ENCODE data around the gene MAP2K5. TPM values are rescaled to one million over a fixed set of nuclear protein-coding genes. Genes with fewer than 3 reads are reported as not detected.

Gene MAP2K5
- total RNA-seq, 1 experiment from 2014 or later = 13.9 TPM

DNA sequence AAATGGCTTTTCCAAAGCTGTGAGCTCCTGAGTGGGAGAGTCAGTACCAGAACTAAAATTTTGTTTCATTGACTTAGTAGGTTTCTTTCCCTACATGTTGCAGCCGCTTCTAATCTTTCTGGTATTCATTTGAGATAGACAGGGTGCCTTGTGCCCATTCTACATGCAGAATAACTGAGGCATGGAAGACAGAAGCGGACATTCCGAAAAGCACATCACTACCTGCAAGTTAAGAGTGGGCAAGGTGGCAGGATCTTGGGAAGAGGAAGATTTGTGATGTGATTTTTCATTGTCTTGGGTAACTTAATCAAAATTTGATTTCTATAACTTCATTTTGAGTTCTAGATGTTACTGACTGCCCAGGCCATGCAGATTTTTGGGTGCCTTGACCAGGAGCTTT lies 2.0 kb downstream of the MAP2K5 start:
- Histone ChIP-seq H3K27ac (no peak overlapping the region), H3K9me3 (replicated peaks) (no peaks in the 10 kb centered on the region), H3K27me3 (no peaks in the 10 kb centered on the region), H3K4me3 (no peak overlapping the region), H3K36me3 (no peaks in the 10 kb centered on the region), H3K4me1 (peaks cover 14% of the 10 kb centered on the region)
- no peak for DNase-seq

DNA sequence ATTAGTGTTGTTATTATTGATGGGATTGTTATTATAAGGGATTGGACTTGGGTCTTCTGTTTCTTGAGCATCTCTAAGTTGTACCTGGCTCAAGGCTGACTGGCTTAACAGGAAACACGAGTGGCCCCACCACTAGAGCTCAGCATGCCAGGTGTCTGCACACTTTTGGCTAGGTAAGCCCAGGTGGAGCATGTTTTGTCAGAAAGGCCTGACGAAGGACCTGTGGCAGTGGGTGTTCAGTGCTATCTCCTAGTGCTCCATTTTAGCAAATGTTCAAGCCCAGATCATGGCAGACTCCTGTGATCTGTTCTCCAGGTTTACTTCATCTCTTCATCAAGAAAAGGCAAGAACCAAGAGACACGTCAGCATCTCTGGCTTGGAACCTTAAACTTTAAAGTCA lies 3.4 kb downstream of the MAP2K5 start:
- H3K36me3 ChIP-seq = no peaks in the 10 kb centered on the region; the same call in 1 of the 2 replicates
- H3K9me3 ChIP-seq (replicated peaks) = no peaks in the 10 kb centered on the region
- DNase-seq = no peak
- H3K27ac ChIP-seq = no peak overlapping the region
- H3K4me1 ChIP-seq = peaks cover 24% of the 10 kb centered on the region
- H3K27me3 ChIP-seq = no peaks in the 10 kb centered on the region
- no peak overlapping the region for H3K4me3 ChIP-seq

DNA sequence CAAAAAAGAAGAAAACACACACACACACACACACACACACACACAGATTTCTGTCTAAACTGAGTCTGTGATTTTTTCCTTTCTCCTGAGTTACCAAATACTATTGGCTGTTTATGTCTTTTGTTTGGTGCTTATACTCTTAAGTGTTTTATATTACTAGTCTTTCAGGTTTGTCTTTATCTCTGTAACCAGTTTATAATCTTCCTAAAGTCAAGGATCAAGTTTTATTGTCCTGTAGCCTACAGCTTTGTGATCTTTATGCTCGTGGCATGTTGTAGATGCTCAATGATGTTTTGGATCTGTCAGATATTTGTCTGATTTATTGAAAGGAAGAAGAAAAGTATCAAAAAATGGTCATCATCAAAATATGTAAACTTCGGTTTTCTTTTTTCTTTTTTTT lies 4.6 kb downstream of the MAP2K5 start:
- H3K27ac ChIP-seq = no peak overlapping the region
- H3K9me3 ChIP-seq (replicated peaks) = no peaks in the 10 kb centered on the region
- no peak overlapping the region for H3K4me3 ChIP-seq
- peaks cover 24% of the 10 kb centered on the region for H3K4me1 ChIP-seq
- H3K27me3 ChIP-seq = no peaks in the 10 kb centered on the region
- peaks cover 4% of the 10 kb centered on the region for H3K36me3 ChIP-seq
- DNase-seq = no peak

DNA sequence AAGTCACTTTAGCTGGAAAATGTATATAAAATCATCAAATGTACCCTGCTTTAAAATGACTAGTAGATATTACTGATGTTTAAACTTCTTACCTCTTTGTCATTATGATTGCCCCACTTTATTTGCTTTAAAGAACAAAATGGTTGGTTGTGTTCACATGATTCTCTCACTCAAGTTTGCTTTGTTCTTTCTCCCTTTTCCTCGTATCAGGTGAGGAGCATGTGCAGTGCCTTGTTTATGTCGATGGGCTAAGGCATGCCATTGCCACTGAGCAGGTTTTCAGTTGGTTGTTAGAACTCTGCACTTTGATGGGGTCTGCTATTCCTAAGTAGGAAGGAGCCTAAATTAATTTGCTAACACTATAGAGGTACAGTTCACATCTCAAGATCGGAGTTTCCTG lies 5.3 kb downstream of the MAP2K5 start:
- no peak overlapping the region for H3K27ac ChIP-seq

DNA sequence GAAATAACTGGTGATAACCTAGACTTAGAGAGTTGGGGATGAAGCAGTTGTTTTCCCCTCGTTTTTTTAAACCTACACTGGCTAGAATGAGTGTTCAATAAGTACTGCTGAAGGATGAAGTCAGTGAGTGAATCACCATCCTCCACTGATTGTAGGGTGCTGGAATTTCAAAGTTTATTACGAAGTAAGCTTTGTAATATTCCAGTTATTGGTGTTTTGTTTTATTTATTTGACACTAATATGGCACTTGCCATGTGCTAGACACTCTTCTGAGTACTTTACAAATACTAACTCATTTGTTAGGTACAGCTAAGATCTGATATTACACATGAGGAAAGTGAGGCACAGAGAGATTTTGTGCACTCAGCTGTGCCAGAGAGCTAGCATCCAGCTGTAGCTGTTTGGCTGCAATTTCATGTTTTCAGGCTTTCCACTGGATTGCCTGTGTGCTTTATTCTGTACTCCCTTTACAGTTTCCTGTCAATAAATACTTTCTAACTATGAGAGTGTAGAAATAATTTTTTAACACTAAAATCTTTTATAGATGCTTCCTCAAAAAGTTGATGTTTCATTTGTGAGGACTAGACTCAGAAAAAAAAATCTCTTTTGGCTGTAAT lies 5.8 kb downstream of the MAP2K5 start:
- H3K4me1 ChIP-seq = peaks cover 22% of the 10 kb centered on the region
- no peak for DNase-seq
- peaks cover 5% of the 10 kb centered on the region for H3K36me3 ChIP-seq
- H3K27ac ChIP-seq = no peak overlapping the region
- H3K4me3 ChIP-seq = no peak overlapping the region
- H3K9me3 ChIP-seq (replicated peaks) = 0 out of 2 replicates have a peak, but pooled peaks cover 2% of the 10 kb centered on the region
- no peaks in the 10 kb centered on the region for H3K27me3 ChIP-seq

More for the DNA sequence above, 5.3 kb downstream of the MAP2K5 start:
- H3K36me3 ChIP-seq = peaks cover 5% of the 10 kb centered on the region
- peaks cover 24% of the 10 kb centered on the region for H3K4me1 ChIP-seq
- no peak overlapping the region for H3K4me3 ChIP-seq
- DNase-seq = no peak
- 0 out of 2 replicates have a peak, but pooled peaks cover under 1% of the 10 kb centered on the region for H3K9me3 ChIP-seq (replicated peaks)
- no peaks in the 10 kb centered on the region for H3K27me3 ChIP-seq

DNA sequence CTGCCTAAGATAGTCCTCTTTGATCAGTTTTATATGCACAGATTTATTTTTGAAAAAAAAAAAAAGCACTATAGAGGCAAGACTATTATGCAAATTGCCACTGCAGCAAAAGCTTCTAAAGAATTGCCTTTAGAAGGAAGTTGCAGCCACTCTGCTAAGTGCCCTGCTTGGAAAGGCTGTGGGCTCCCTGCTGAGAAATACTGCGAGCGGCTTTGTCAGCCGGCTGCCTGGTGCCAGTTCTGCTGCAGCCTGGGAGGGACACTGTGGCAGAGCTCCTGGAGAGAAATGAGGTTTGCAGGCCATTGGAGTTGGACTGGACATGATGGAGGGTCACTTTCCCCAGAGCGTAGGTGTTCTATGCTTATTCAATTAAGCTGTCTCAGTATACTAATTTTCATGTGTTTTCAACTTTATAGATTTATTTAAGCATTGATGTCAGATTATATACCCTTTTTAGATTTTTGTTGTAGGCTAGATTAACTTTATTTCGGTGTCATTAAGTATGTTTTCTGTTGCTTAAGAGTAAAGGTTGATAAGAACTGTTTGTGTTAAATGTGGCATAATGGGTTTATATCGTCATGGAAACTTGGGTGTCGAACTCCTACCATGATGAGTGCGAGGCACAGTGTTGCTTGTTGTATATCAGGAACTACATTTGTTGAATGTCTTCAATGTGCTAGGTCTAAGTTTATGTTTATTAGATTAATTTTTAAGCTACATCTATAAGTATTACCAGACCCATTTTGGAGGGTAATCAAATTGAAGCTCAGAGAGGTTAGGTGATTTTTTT lies 6.6 kb downstream of the MAP2K5 start:
- Histone ChIP-seq H3K27ac (peak overlapping the region; percentile 5; the same call in 1 of the 2 replicates), H3K9me3 (replicated peaks) (0 out of 2 replicates have a peak, but pooled peaks cover 2% of the 10 kb centered on the region), H3K4me3 (no peak overlapping the region), H3K36me3 (peaks cover 5% of the 10 kb centered on the region), H3K27me3 (no peaks in the 10 kb centered on the region), H3K4me1 (peaks cover 16% of the 10 kb centered on the region)
- peak; percentile 43 to 59 for DNase-seq

DNA sequence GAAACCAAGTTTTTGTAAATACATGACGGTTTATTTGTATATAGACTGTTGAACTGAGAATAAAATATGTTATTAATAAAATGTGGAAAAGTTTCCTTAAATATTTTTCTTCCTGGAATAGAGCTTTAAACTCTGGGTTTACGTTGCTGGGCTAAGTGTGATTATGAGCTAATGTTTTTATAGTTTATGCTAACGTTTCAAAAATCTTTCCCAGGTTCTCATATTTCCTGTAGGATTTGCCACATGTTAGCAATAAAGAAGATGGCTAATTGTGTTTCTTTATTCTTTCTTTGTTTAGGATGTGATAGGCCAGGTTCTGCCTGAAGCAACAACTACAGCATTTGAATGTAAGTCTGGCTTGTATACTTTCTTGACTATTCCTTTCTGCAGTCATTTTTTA lies 7.2 kb downstream of the MAP2K5 start:
- H3K36me3 ChIP-seq = peaks cover 5% of the 10 kb centered on the region
- peak in 1 of 2 experiments; percentile 33 for DNase-seq
- peak overlapping the region; percentile 5; the same call in 1 of the 2 replicates for H3K27ac ChIP-seq

DNA sequence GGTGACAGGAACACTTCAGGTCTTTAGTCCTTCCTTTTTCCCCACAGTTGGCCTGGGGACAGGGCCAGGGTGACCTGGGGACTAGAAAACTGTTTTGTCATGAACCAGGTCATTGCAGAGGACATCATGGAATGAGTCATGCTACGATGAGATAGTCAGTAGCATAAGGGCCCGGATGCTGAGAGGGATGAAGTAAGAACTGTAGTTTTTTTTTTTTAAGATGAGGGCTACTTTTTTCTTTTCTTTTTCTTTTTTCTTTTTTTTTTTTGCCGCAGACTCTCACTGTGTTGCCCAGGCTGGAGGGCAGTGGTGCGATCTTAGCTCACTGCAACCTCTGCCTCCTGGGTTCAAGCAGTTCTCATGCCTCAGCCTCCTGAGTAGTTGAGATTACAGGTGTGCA lies 8.0 kb downstream of the MAP2K5 start:
- Histone ChIP-seq H3K4me3 (no peak overlapping the region), H3K9me3 (replicated peaks) (0 out of 2 replicates have a peak, but pooled peaks cover 2% of the 10 kb centered on the region), H3K36me3 (peaks cover 5% of the 10 kb centered on the region), H3K27ac (peak overlapping the region; percentile 5; the same call in 1 of the 2 replicates), H3K27me3 (no peaks in the 10 kb centered on the region), H3K4me1 (peaks cover 16% of the 10 kb centered on the region)
- no peak for DNase-seq

More for the DNA sequence above, 7.2 kb downstream of the MAP2K5 start:
- H3K4me3 ChIP-seq = no peak overlapping the region
- peaks cover 16% of the 10 kb centered on the region for H3K4me1 ChIP-seq
- H3K9me3 ChIP-seq (replicated peaks) = 0 out of 2 replicates have a peak, but pooled peaks cover 2% of the 10 kb centered on the region
- no peaks in the 10 kb centered on the region for H3K27me3 ChIP-seq

DNA sequence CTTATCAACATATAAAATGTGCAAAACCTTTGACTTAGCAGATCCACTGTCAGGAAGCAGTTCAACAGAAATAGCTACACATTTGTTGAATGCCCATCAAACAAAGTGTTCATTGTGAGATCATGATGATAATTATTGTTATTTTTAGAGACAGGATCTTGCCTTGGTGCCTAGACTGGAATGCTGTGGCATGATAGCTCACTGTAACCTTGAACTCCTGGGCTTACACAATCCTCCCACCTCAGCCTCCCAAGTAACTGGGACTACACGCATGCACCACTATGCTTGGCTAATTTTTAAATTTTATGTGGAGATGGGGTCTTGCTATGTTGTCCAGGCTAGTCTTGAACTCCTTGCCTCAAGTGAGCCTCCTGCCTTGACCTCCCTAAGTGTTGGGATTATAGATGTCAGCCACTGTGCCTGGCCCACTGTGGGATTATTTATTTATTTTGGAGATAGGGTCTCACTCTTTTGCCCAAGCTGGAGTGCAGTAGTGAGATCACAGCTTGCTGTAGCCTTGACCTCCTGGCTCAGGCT lies 8.8 kb downstream of the MAP2K5 start:
- Histone ChIP-seq H3K27me3 (no peaks in the 10 kb centered on the region), H3K9me3 (replicated peaks) (0 out of 2 replicates have a peak, but pooled peaks cover 5% of the 10 kb centered on the region), H3K4me1 (peaks cover 16% of the 10 kb centered on the region), H3K4me3 (no peak overlapping the region), H3K36me3 (peaks cover 5% of the 10 kb centered on the region), H3K27ac (no peak overlapping the region)
- no peak for DNase-seq

DNA sequence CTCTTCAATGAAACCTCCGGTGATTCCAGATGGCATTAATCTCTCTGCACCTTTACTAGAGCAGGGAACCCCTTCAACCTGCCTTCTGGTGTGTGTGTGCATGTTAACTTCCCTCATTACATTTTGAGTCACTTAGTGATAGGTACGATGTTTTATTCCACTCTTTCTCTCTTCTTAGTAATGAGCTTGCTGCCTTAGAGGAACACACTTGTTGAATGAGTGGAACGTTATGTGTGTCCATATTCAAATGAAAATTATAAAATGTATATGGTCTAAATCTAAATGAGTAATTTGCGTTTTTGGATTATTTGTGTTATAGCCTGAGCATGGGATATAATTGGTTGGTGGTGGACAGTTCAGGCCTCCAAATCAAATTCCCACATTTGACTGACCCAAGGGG lies 12.1 kb downstream of the MAP2K5 start:
- H3K36me3 ChIP-seq = peaks cover 5% of the 10 kb centered on the region
- no peak overlapping the region for H3K4me3 ChIP-seq
- peaks cover 9% of the 10 kb centered on the region for H3K4me1 ChIP-seq
- 0 out of 2 replicates have a peak, but pooled peaks cover 5% of the 10 kb centered on the region for H3K9me3 ChIP-seq (replicated peaks)
- DNase-seq = no peak
- H3K27me3 ChIP-seq = no peaks in the 10 kb centered on the region
- H3K27ac ChIP-seq = no peak overlapping the region

DNA sequence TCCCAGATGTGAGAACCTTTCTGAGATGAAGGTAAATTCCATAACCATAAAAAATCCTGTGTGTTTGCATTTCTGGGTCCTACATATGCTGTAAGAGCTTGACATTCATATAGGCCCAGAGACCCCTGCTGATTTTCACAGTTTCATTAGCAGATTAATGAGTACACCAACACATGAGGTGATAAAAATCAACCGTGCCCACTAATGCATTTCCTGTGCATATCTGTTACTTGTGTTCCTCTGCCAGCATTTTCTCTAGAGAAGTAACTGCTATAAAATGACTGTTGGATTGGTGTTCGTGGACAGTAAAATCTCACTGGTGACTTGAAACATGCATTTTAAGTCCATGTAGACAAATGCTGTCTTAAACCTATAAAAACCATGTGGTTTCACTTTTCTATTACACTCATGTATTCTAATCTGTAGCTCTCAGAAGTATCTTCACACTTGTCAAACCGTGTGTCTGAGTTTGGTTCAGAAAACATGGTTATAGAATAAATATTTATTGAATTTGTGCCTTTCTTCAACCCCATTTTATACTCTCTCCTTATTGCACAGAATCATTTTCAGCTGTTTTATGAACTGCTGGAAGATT lies 14.6 kb downstream of the MAP2K5 start:
- Histone ChIP-seq H3K4me1 (no peaks in the 10 kb centered on the region), H3K27ac (no peak overlapping the region), H3K4me3 (no peak overlapping the region)

DNA sequence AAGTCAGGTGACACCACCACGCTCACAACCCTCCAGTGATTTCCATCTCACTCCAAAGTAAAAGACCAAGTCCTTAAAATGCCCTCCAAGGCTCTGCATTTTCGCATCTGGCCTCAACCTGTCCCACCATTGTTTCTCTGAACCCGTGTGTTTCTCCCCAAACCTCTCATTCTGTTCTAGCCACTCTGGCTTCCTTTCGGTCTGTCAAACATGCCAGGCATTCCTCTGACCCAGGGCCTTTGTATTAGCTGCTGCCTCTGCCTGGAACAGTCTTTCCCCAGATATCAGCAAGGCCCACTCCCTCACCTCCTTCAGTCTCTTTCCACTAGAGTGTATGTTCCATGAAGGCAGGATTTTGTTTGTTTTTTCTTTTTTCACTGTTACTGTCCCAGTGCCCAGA lies 16.0 kb downstream of the MAP2K5 start:
- H3K4me1 ChIP-seq = no peaks in the 10 kb centered on the region
- H3K27me3 ChIP-seq = no peaks in the 10 kb centered on the region
- H3K4me3 ChIP-seq = no peak overlapping the region
- no peak for DNase-seq
- H3K27ac ChIP-seq = no peak overlapping the region
- H3K36me3 ChIP-seq = peaks cover 7% of the 10 kb centered on the region; the same call in 1 of the 2 replicates
- H3K9me3 ChIP-seq (replicated peaks) = 0 out of 2 replicates have a peak, but pooled peaks cover 2% of the 10 kb centered on the region

More for the DNA sequence above, 14.6 kb downstream of the MAP2K5 start:
- no peaks in the 10 kb centered on the region for H3K27me3 ChIP-seq
- H3K36me3 ChIP-seq = peaks cover 5% of the 10 kb centered on the region; the same call in 1 of the 2 replicates
- H3K9me3 ChIP-seq (replicated peaks) = 0 out of 2 replicates have a peak, but pooled peaks cover 5% of the 10 kb centered on the region
- DNase-seq = no peak

DNA sequence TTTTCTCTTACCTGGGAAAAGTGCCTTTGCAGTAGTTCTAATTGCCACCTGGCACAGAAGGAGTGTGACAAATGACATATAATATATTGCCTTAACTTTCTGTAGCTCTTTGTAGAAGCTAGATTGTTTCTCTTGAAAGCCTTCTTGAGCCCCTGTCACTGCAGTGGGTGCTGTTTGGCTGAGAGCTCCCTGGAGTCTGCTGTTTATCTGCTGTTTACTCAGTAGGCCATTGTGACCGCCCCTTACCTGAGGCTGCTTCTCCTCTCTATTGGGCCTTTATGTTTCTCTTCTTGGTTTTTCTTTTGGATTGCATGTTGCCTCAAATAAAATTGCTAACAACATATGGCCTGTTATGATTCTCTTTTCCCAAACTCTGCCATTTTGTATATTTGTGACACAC lies 16.7 kb downstream of the MAP2K5 start:
- Histone ChIP-seq H3K4me3 (no peak overlapping the region), H3K9me3 (replicated peaks) (0 out of 2 replicates have a peak, but pooled peaks cover 2% of the 10 kb centered on the region), H3K27ac (no peak overlapping the region), H3K27me3 (no peaks in the 10 kb centered on the region), H3K36me3 (peaks cover 7% of the 10 kb centered on the region; the same call in 1 of the 2 replicates), H3K4me1 (no peaks in the 10 kb centered on the region)
- no peak for DNase-seq

DNA sequence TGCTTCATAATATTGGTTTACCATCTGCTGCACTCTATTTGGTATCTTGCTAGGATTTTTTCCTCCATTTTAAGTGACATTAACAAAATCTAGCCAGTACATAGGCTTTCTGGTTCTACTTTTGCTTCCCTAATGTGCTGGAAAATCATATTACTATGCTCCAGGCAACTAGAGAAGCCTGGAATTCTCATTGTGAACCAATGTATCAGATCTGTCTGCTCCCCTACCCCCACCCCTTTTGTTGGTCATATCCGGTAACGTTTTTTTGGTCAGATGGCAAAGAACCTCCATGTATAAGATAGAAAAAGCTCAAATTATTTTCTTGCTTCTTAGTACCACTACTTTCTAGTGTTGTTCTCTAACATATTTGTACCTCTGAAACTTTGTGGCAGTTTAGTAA lies 17.1 kb downstream of the MAP2K5 start:
- no peak overlapping the region for H3K27ac ChIP-seq
- no peaks in the 10 kb centered on the region for H3K27me3 ChIP-seq
- DNase-seq = no peak
- H3K4me1 ChIP-seq = no peaks in the 10 kb centered on the region
- H3K36me3 ChIP-seq = peaks cover 7% of the 10 kb centered on the region; the same call in 1 of the 2 replicates
- no peak overlapping the region for H3K4me3 ChIP-seq
- 0 out of 2 replicates have a peak, but pooled peaks cover 2% of the 10 kb centered on the region for H3K9me3 ChIP-seq (replicated peaks)
